Panc1 (cell line): ENCODE data around the gene KAT8. TPM values are rescaled to one million over a fixed set of nuclear protein-coding genes. Genes with fewer than 3 reads are reported as not detected.
"Not testable (repeated sequence)": the region's sequence is repeated elsewhere in the genome, so short reads cannot be mapped to it uniquely, and the experiment has no call there.

ENCODE experiments used
- ATAC-seq: fragments of 200-7000 bp; cut with Tn5 transposase; 2 replicates; pipeline ENCODE4 v1.9.1; 2020; ENCODE audit warnings: mild to moderate bottlenecking, moderate library complexity
- BruUV-seq: library from RNA; stranded (reverse); fragments of 400-500 nt; replicated peaks from 2 replicates; lab custom pipeline; 2021; lab: Mats Ljungman, UMichigan
- CTCF ChIA-PET: fragments of 300-600 bp; sonication (Branson Sonifier 250); formaldehyde crosslinking; loops from one replicate; lab custom pipeline; 2022; ENCODE audit warnings: antibody characterized with exemption; lab: Charles Lee
- POLR2A ChIA-PET: fragments of 300-600 bp; sonication (Branson Sonifier 250); formaldehyde crosslinking; loops from one replicate; lab custom pipeline; 2022; ENCODE audit warnings: antibody characterized with exemption; lab: Charles Lee
- DNase-seq: peaks from one replicate; pipeline ENCODE4 v3.0.0-alpha.2; 2010; ENCODE audit warnings: low read depth, low spot score
- H3K27ac ChIP-seq: 2 replicates; pipeline ENCODE4 v1.5.1; 2011; ENCODE audit warnings: mild to moderate bottlenecking, low read length, inconsistent platforms
- H3K27me3 ChIP-seq: fragments of 200-500 bp; sonication (Bioruptor generic); 2 replicates; pipeline ENCODE4 v1.6.0; 2014; ENCODE audit warnings: low read length, inconsistent platforms; ENCODE audit not compliant: control insufficient read depth, insufficient read depth
- H3K36me3 ChIP-seq: fragments of 200-500 bp; sonication (Bioruptor generic); 2 replicates; pipeline ENCODE4 v1.5.1; 2014; ENCODE audit warnings: inconsistent platforms, mild to moderate bottlenecking, low read length, moderate library complexity; ENCODE audit not compliant: control insufficient read depth, insufficient read depth
- H3K4me1 ChIP-seq: 2 replicates; pipeline ENCODE4 v1.5.1; 2011; ENCODE audit warnings: inconsistent platforms, mild to moderate bottlenecking, low read length, moderate library complexity; ENCODE audit not compliant: control insufficient read depth, insufficient read depth
- H3K4me3 ChIP-seq, 2 experiments: 2 replicates each; pipeline ENCODE4 v1.5.1; 2011 to 2012; ENCODE audit warnings: low read depth in 2 of 2, low read length in 2 of 2, mild to moderate bottlenecking in 2 of 2, inconsistent platforms in 1 of 2, moderate library complexity in 1 of 2
- H3K9me3 ChIP-seq: fragments of 200-500 bp; sonication (Bioruptor generic); 2 replicates; pipeline ENCODE4 v1.5.1; 2014; ENCODE audit warnings: low read depth, mild to moderate bottlenecking, inconsistent platforms, low read length, moderate library complexity; ENCODE audit not compliant: control insufficient read depth, insufficient read depth
- CTCF ChIP-seq: fragments of 450-650 bp; IDR thresholded peaks from 2 replicates; pipeline ENCODE4 v1.5.1; 2017; ENCODE audit warnings: mild to moderate bottlenecking
- POLR2AphosphoS5 ChIP-seq: IDR thresholded peaks from 2 replicates; pipeline ENCODE4 v1.6.1; 2012; ENCODE audit warnings: mild to moderate bottlenecking, low read depth, low read length, moderate library complexity
- REST ChIP-seq, 2 experiments: IDR thresholded peaks; 2 replicates each; pipeline ENCODE4 v1.6.1; 2011 to 2012; ENCODE audit warnings: low read depth in 2 of 2, control low read depth in 1 of 2, low read length in 1 of 2, mild to moderate bottlenecking in 1 of 2, moderate library complexity in 1 of 2; ENCODE audit not compliant: insufficient read depth in 1 of 2
- SIN3A ChIP-seq: IDR thresholded peaks from 2 replicates; pipeline ENCODE4 v1.6.1; 2012; ENCODE audit warnings: low read depth, mild to moderate bottlenecking, low read length, moderate library complexity, borderline replicate concordance; ENCODE audit not compliant: insufficient read depth
- TCF7L2 ChIP-seq: IDR thresholded peaks from 2 replicates; pipeline ENCODE4 v1.6.1; 2011; ENCODE audit warnings: mild to moderate bottlenecking, low read depth, low read length, inconsistent platforms
- in situ Hi-C: cut with HindIII; loops from 2 replicates; pipeline ENCODE4 v1.10.0; 2016; ENCODE audit warnings: low sequenced_read_pairs, low pct_unique_long_range_greater_than_20kb
- intact Hi-C: fragments of 100-400 bp; cut with micrococcal nuclease; formaldehyde crosslinking; loops from one replicate; pipeline ENCODE4 v1.10.0; 2022; ENCODE audit not compliant: unreplicated experiment
- total RNA-seq: library from RNA; stranded (reverse); gene quantifications from one replicate; pipeline ENCODE4 v1.2.1, GENCODE V29; 2021; ENCODE audit not compliant: unreplicated experiment

KAT8 gene
- total RNA-seq, 1 experiment from 2014 or later, result 48.3 TPM

- no peak for TF ChIP-seq SIN3A
- no peak for TF ChIP-seq POLR2AphosphoS5
- no peak for TF ChIP-seq REST (IDR thresholded peaks at IDR 0.05; ENCODE audit: insufficient read depth in 1 of 2, low read depth in 2 of 2, low read length in 1 of 2)
- no peak for TF ChIP-seq CTCF
- TF ChIP-seq TCF7L2, result no peak
These were observed 25.7 kb downstream of the KAT8 start for GRCh38 chr16:31143011-31143693.

GRCh38 chr16:31143694-31144148 is 26.3 kb downstream of the KAT8 start:
- H3K27ac ChIP-seq, result no peak overlapping the region
- POLR2A ChIA-PET, result no interaction called here
- H3K9me3 ChIP-seq, result no peaks in the 10 kb centered on the region
- CTCF ChIA-PET, result interaction anchor here (0.7 kb wide), 1 partner anchor 22 kb away, joined by 3 read pairs; no protein-coding TSS in a partner anchor
- H3K27me3 ChIP-seq, result no peaks in the 10 kb centered on the region
- TF ChIP-seq TCF7L2, result no peak
- TF ChIP-seq SIN3A, result no peak
- no peak for TF ChIP-seq REST (IDR thresholded peaks at IDR 0.05; ENCODE audit: insufficient read depth in 1 of 2, low read depth in 2 of 2, low read length in 1 of 2)
- no peak overlapping the region for H3K4me3 ChIP-seq
- ATAC-seq (no peak), DNase-seq (no peak)
- no peaks in the 10 kb centered on the region for H3K36me3 ChIP-seq
- in situ Hi-C loops, result no loop called here
- BruUV-seq, result no TSS peak
- peaks cover 11% of the 10 kb centered on the region for H3K4me1 ChIP-seq
- intact Hi-C loops, result no loop called here

More at GRCh38 chr16:31143011-31143693, 25.7 kb downstream of the KAT8 start:
- Histone ChIP-seq H3K4me3 (peak overlapping the region; percentile 40 to 43), H3K36me3 (no peaks in the 10 kb centered on the region), H3K27me3 (no peaks in the 10 kb centered on the region), H3K27ac (0 out of 2 replicates have a peak overlapping the region, but pooled peaks have one; percentile 34), H3K9me3 (no peaks in the 10 kb centered on the region), H3K4me1 (peaks cover 16% of the 10 kb centered on the region)
- POLR2A ChIA-PET, result interaction anchor here (1.4 kb wide), 1 partner anchor 26 kb away, joined by 9 read pairs; the partner anchor contains the start of gene KAT8
- CTCF ChIA-PET, result interaction anchor here (0.5 to 1.4 kb wide), 6 partner anchors 10 to 190 kb away, joined by 3 to 12 read pairs (median 3); no protein-coding TSS in a partner anchor
- ATAC-seq, result no peak
- no TSS peak for BruUV-seq
- intact Hi-C loops, result no loop called here
- DNase-seq, result no peak
- in situ Hi-C loops, result no loop called here

- H3K9me3 ChIP-seq, H3K27me3 ChIP-seq, in situ Hi-C loops, H3K27ac ChIP-seq, POLR2A ChIA-PET, H3K4me3 ChIP-seq, ATAC-seq, H3K36me3 ChIP-seq, DNase-seq, CTCF ChIA-PET, BruUV-seq, intact Hi-C loops, H3K4me1 ChIP-seq: not testable (repeated sequence)
These were observed 27.0 kb downstream of the KAT8 start for GRCh38 chr16:31144418-31144817.
